Astrocyte (in vitro differentiated cells and primary cell): Measurements from ENCODE around the gene CERKL. TPM values are rescaled to one million over a fixed set of nuclear protein-coding genes. Genes with fewer than 3 reads are reported as not detected.

ENCODE experiments used
- DNase-seq: peaks from one replicate; pipeline ENCODE4 v3.0.0-alpha.2; 2010; ENCODE audit warnings: low read depth
- FAIRE-seq: peaks from 2 replicates; lab custom pipeline; 2011; peaks lifted over from hg19 to GRCh38; lab: Jason Lieb, UNC
- H2AFZ ChIP-seq: 2 replicates; pipeline ENCODE4 v1.6.0; 2012; ENCODE audit warnings: low read depth, low read length, inconsistent platforms
- H3K27ac ChIP-seq: 2 replicates; pipeline ENCODE4 v1.5.1; 2011; ENCODE audit warnings: low read depth, low read length, inconsistent platforms
- H3K27me3 ChIP-seq: 2 replicates; pipeline ENCODE4 v1.6.0; 2011; ENCODE audit warnings: low read length, inconsistent platforms; ENCODE audit not compliant: insufficient read depth
- H3K36me3 ChIP-seq: 2 replicates; pipeline ENCODE4 v1.5.1; 2011; ENCODE audit warnings: low read length, inconsistent platforms; ENCODE audit not compliant: insufficient read depth
- H3K4me1 ChIP-seq: 2 replicates; pipeline ENCODE4 v1.5.1; 2011; ENCODE audit warnings: low read length, inconsistent platforms; ENCODE audit not compliant: insufficient read depth
- H3K4me2 ChIP-seq: 2 replicates; pipeline ENCODE4 v1.6.0; 2012; ENCODE audit warnings: low read length, inconsistent platforms
- H3K4me3 ChIP-seq: 2 replicates; pipeline ENCODE4 v1.5.1; 2011; ENCODE audit warnings: low read depth, mild to moderate bottlenecking, low read length, inconsistent platforms; ENCODE audit not compliant: insufficient read depth
- H3K79me2 ChIP-seq: 2 replicates; pipeline ENCODE4 v1.6.0; 2012; ENCODE audit warnings: mild to moderate bottlenecking, low read length, inconsistent platforms; ENCODE audit not compliant: insufficient read depth
- H3K9ac ChIP-seq: 2 replicates; pipeline ENCODE4 v1.6.0; 2012; ENCODE audit warnings: mild to moderate bottlenecking, low read length, inconsistent platforms
- H3K9me3 ChIP-seq: 2 replicates; pipeline ENCODE4 v1.5.1; 2012; ENCODE audit warnings: low read depth, mild to moderate bottlenecking, low read length, inconsistent platforms; ENCODE audit not compliant: insufficient read depth
- H4K20me1 ChIP-seq: 2 replicates; pipeline ENCODE4 v1.6.0; 2012; ENCODE audit warnings: low read length, inconsistent platforms; ENCODE audit not compliant: insufficient read depth
- H3K27ac Mint-ChIP-seq: one replicate; pipeline ENCODE4 v1.8.0; 2021; ENCODE audit warnings: mild to moderate bottlenecking, mixed read lengths; ENCODE audit not compliant: unreplicated experiment
- H3K27me3 Mint-ChIP-seq: one replicate; pipeline ENCODE4 v1.8.0; 2021; ENCODE audit warnings: low read depth, mixed read lengths; ENCODE audit not compliant: unreplicated experiment
- H3K36me3 Mint-ChIP-seq: one replicate; pipeline ENCODE4 v1.8.0; 2021; ENCODE audit warnings: low read depth, mixed read lengths; ENCODE audit not compliant: unreplicated experiment
- H3K4me1 Mint-ChIP-seq: one replicate; pipeline ENCODE4 v1.8.0; 2021; ENCODE audit warnings: low read depth, mixed read lengths; ENCODE audit not compliant: unreplicated experiment
- H3K4me3 Mint-ChIP-seq: one replicate; pipeline ENCODE4 v1.8.0; 2021; ENCODE audit warnings: mild to moderate bottlenecking, moderate library complexity, mixed read lengths; ENCODE audit not compliant: unreplicated experiment
- H3K9me3 Mint-ChIP-seq: one replicate; pipeline ENCODE4 v1.8.0; 2021; ENCODE audit warnings: mild to moderate bottlenecking, mixed read lengths; ENCODE audit not compliant: unreplicated experiment
- CTCF ChIP-seq: IDR thresholded peaks from 2 replicates; pipeline ENCODE4 v1.5.1; 2011; ENCODE audit warnings: low read depth, mild to moderate bottlenecking, inconsistent platforms, low read length, moderate library complexity; ENCODE audit not compliant: insufficient read depth
- EZH2 ChIP-seq: IDR thresholded peaks from 2 replicates; pipeline ENCODE4 v1.6.1; 2012; ENCODE audit warnings: mild to moderate bottlenecking, low read length, inconsistent platforms; ENCODE audit not compliant: insufficient read depth
- total RNA-seq: library from RNA; stranded (reverse); gene quantifications from 2 replicates; pipeline ENCODE4 v1.2.1, GENCODE V29; 2021

Gene CERKL
- total RNA-seq, 1 donor from 2014 or later, result 0.16 TPM

- H3K27me3 ChIP-seq, result no peaks in the 10 kb centered on the region
- H3K4me3 ChIP-seq, result no peak overlapping the region
- no peaks in the 10 kb centered on the region for H3K36me3 ChIP-seq
- no peak overlapping the region for H3K4me3 Mint-ChIP-seq
- no peak overlapping the region for H2AFZ ChIP-seq
- no peaks in the 10 kb centered on the region for H4K20me1 ChIP-seq
- TF ChIP-seq CTCF (no peak), EZH2 (no peak)
- H3K4me1 Mint-ChIP-seq, result peaks cover 3% of the 10 kb centered on the region
- H3K4me2 ChIP-seq, result no peak overlapping the region
- H3K79me2 ChIP-seq, result no peaks in the 10 kb centered on the region
- no peaks in the 10 kb centered on the region for H3K9me3 ChIP-seq
- H3K27me3 Mint-ChIP-seq, result no peaks in the 10 kb centered on the region
- DNase-seq (no peak), FAIRE-seq (no peak)
- no peaks in the 10 kb centered on the region for H3K9me3 Mint-ChIP-seq
- peaks cover 2% of the 10 kb centered on the region for H3K36me3 Mint-ChIP-seq
- H3K9ac ChIP-seq, result no peak overlapping the region
- H3K27ac ChIP-seq, result no peak overlapping the region
- no peak overlapping the region for H3K27ac Mint-ChIP-seq
- no peaks in the 10 kb centered on the region for H3K4me1 ChIP-seq
Observed at GRCh38 chr2:181515719-181516118, 141.2 kb downstream of the CERKL start.

GRCh38 chr2:181500201-181500600, 156.7 kb downstream of the CERKL start:
- FAIRE-seq, result no peak
- no peak overlapping the region for H3K4me3 Mint-ChIP-seq

More at GRCh38 chr2:181500201-181500600, 156.7 kb downstream of the CERKL start:
- Histone ChIP-seq H3K36me3 (peaks cover 7% of the 10 kb centered on the region), H3K27ac (no peak overlapping the region), H2AFZ (no peak overlapping the region), H3K4me3 (no peak overlapping the region), H3K4me2 (no peak overlapping the region), H3K4me1 (no peaks in the 10 kb centered on the region), H3K79me2 (no peaks in the 10 kb centered on the region), H3K27me3 (no peaks in the 10 kb centered on the region), H3K9ac (no peak overlapping the region), H4K20me1 (no peaks in the 10 kb centered on the region), H3K9me3 (no peaks in the 10 kb centered on the region)
- H3K4me1 Mint-ChIP-seq, result no peaks in the 10 kb centered on the region
- no peak overlapping the region for H3K27ac Mint-ChIP-seq
- no peaks in the 10 kb centered on the region for H3K27me3 Mint-ChIP-seq
- H3K36me3 Mint-ChIP-seq, result peaks cover 8% of the 10 kb centered on the region
- no peak for DNase-seq
- no peaks in the 10 kb centered on the region for H3K9me3 Mint-ChIP-seq
- no peak for TF ChIP-seq CTCF
- TF ChIP-seq EZH2, result no peak
